Rectal smooth muscle tissue (tissue), 1 donor: ENCODE measurements around the gene CCDC180.

Experiments
- H3K27ac ChIP-seq: one replicate; pipeline ENCODE4 v1.7.0; 2013; ENCODE audit warnings: low read depth, low read length, inconsistent platforms
- H3K27me3 ChIP-seq: one replicate; pipeline ENCODE4 v1.7.0; 2013; ENCODE audit warnings: low read length; ENCODE audit not compliant: control insufficient read depth, insufficient read depth
- H3K36me3 ChIP-seq: one replicate; pipeline ENCODE4 v1.7.0; 2013; ENCODE audit warnings: low read length; ENCODE audit not compliant: control insufficient read depth, insufficient read depth
- H3K4me1 ChIP-seq: one replicate; pipeline ENCODE4 v1.7.0; 2013; ENCODE audit warnings: low read length; ENCODE audit not compliant: control insufficient read depth, insufficient read depth
- H3K4me3 ChIP-seq: one replicate; pipeline ENCODE4 v1.7.0; 2013; ENCODE audit warnings: low read length
- H3K9ac ChIP-seq: one replicate; pipeline ENCODE4 v1.7.0; 2013; ENCODE audit warnings: low read length

The CCDC180 gene

GRCh38 chr9:97297889-97298288 is 9.6 kb upstream of the CCDC180 start:
- H3K36me3 ChIP-seq: peaks cover 2% of the 10 kb centered on the region
- H3K4me1 ChIP-seq: no peaks in the 10 kb centered on the region
- H3K27ac ChIP-seq: no peak overlapping the region
- H3K4me3 ChIP-seq: no peak overlapping the region
- no peak overlapping the region for H3K9ac ChIP-seq
- no peaks in the 10 kb centered on the region for H3K27me3 ChIP-seq

- Histone ChIP-seq H3K27me3 (no peaks in the 10 kb centered on the region), H3K36me3 (peaks cover 2% of the 10 kb centered on the region), H3K9ac (no peak overlapping the region), H3K27ac (no peak overlapping the region), H3K4me1 (no peaks in the 10 kb centered on the region), H3K4me3 (no peak overlapping the region)
These were observed 7.5 kb upstream of the CCDC180 start for GRCh38 chr9:97299809-97300414.

GRCh38 chr9:97300586-97300985 is 6.9 kb upstream of the CCDC180 start:
- no peak overlapping the region for H3K27ac ChIP-seq
- H3K27me3 ChIP-seq: no peaks in the 10 kb centered on the region
- no peak overlapping the region for H3K4me3 ChIP-seq
- peaks cover 2% of the 10 kb centered on the region for H3K36me3 ChIP-seq
- H3K4me1 ChIP-seq: no peaks in the 10 kb centered on the region
- no peak overlapping the region for H3K9ac ChIP-seq

GRCh38 chr9:97301974-97302373 is 5.5 kb upstream of the CCDC180 start:
- Histone ChIP-seq H3K4me3 (no peak overlapping the region), H3K27ac (no peak overlapping the region), H3K36me3 (no peaks in the 10 kb centered on the region), H3K27me3 (no peaks in the 10 kb centered on the region), H3K4me1 (no peaks in the 10 kb centered on the region), H3K9ac (no peak overlapping the region)

GRCh38 chr9:97304586-97304985 is 2.9 kb upstream of the CCDC180 start:
- Histone ChIP-seq H3K4me1 (no peaks in the 10 kb centered on the region), H3K27me3 (no peaks in the 10 kb centered on the region), H3K4me3 (no peak overlapping the region), H3K9ac (no peak overlapping the region), H3K27ac (no peak overlapping the region), H3K36me3 (no peaks in the 10 kb centered on the region)

GRCh38 chr9:97305501-97306298 is 1.8 kb upstream of the CCDC180 start:
- H3K36me3 ChIP-seq: no peaks in the 10 kb centered on the region
- H3K9ac ChIP-seq: no peak overlapping the region
- no peak overlapping the region for H3K4me3 ChIP-seq
- no peaks in the 10 kb centered on the region for H3K27me3 ChIP-seq
- no peak overlapping the region for H3K27ac ChIP-seq
- H3K4me1 ChIP-seq: no peaks in the 10 kb centered on the region

- peaks cover under 1% of the 10 kb centered on the region for H3K36me3 ChIP-seq
- peak overlapping the region; percentile 48 for H3K4me3 ChIP-seq
- H3K27me3 ChIP-seq: no peaks in the 10 kb centered on the region
- H3K27ac ChIP-seq: no peak overlapping the region
- no peak overlapping the region for H3K9ac ChIP-seq
- no peaks in the 10 kb centered on the region for H3K4me1 ChIP-seq
These were observed 368 bp upstream of the CCDC180 start for GRCh38 chr9:97307091-97307490.

GRCh38 chr9:97309260-97309659 is 1.8 kb downstream of the CCDC180 start:
- H3K9ac ChIP-seq: no peak overlapping the region
- peaks cover 7% of the 10 kb centered on the region for H3K36me3 ChIP-seq
- no peaks in the 10 kb centered on the region for H3K27me3 ChIP-seq
- H3K27ac ChIP-seq: no peak overlapping the region
- H3K4me3 ChIP-seq: no peak overlapping the region
- no peaks in the 10 kb centered on the region for H3K4me1 ChIP-seq

GRCh38 chr9:97310023-97310422 is 2.6 kb downstream of the CCDC180 start:
- Histone ChIP-seq H3K27ac (no peak overlapping the region), H3K4me3 (no peak overlapping the region), H3K27me3 (no peaks in the 10 kb centered on the region), H3K36me3 (peaks cover 13% of the 10 kb centered on the region), H3K9ac (no peak overlapping the region), H3K4me1 (no peaks in the 10 kb centered on the region)

- no peak overlapping the region for H3K4me3 ChIP-seq
- H3K27me3 ChIP-seq: no peaks in the 10 kb centered on the region
- no peaks in the 10 kb centered on the region for H3K4me1 ChIP-seq
- peaks cover 13% of the 10 kb centered on the region for H3K36me3 ChIP-seq
- H3K27ac ChIP-seq: no peak overlapping the region
- no peak overlapping the region for H3K9ac ChIP-seq
These were observed 3.4 kb downstream of the CCDC180 start for GRCh38 chr9:97310896-97311295.

GRCh38 chr9:97311798-97312500 is 4.5 kb downstream of the CCDC180 start:
- no peaks in the 10 kb centered on the region for H3K4me1 ChIP-seq
- no peak overlapping the region for H3K4me3 ChIP-seq
- no peak overlapping the region for H3K27ac ChIP-seq
- H3K9ac ChIP-seq: no peak overlapping the region
- no peaks in the 10 kb centered on the region for H3K27me3 ChIP-seq
- H3K36me3 ChIP-seq: peaks cover 13% of the 10 kb centered on the region

GRCh38 chr9:97312556-97312955 is 5.1 kb downstream of the CCDC180 start:
- no peak overlapping the region for H3K9ac ChIP-seq
- no peaks in the 10 kb centered on the region for H3K4me1 ChIP-seq
- no peaks in the 10 kb centered on the region for H3K27me3 ChIP-seq
- peaks cover 13% of the 10 kb centered on the region for H3K36me3 ChIP-seq
- H3K27ac ChIP-seq: no peak overlapping the region
- no peak overlapping the region for H3K4me3 ChIP-seq
